Naive thymus-derived CD8-positive, alpha-beta T cell (primary cell): ENCODE data around the gene FGFR2. TPM values are rescaled to one million over a fixed set of nuclear protein-coding genes. Genes with fewer than 3 reads are reported as not detected.
"Not testable (repeated sequence)": the region's sequence is repeated elsewhere in the genome, so short reads cannot be mapped to it uniquely, and the experiment has no call there.

Experiments used
- ATAC-seq, 2 donors: fragments of 150-1000 bp; cut with Tn5 transposase in 1 of 2; sonication (Bioruptor Pico), chemical (Tn5 transposase) in 1 of 2; 1 replicate in 1 of 2; 2 replicates in 1 of 2; pipeline ENCODE4 v1.10.0; 2021; ENCODE audit warnings: mild to moderate bottlenecking in 2 of 2, moderate library complexity in 2 of 2
- POLR2A ChIA-PET: fragments of 350-600 bp; sonication (Branson Sonifier 250); formaldehyde crosslinking; loops from one replicate; lab custom pipeline; 2021; ENCODE audit warnings: antibody characterized with exemption; lab: Charles Lee
- DNase-seq, 10 donors: peaks; one replicate each; pipeline versions ENCODE4 v3.0.0 to v3.0.0-alpha.2; 2020 to 2022
- H3K27ac Mint-ChIP-seq, 10 donors: one replicate each; pipeline ENCODE4 v1.8.0; 2020 to 2022; ENCODE audit warnings: mild to moderate bottlenecking in 10 of 10, mixed read lengths in 10 of 10, moderate library complexity in 4 of 10, inconsistent platforms in 1 of 10
- H3K27me3 Mint-ChIP-seq, 5 donors: one replicate each; pipeline ENCODE4 v1.8.0; 2021 to 2022; ENCODE audit warnings: mixed read lengths in 5 of 5
- H3K36me3 Mint-ChIP-seq, 3 donors: one replicate each; pipeline ENCODE4 v1.8.0; 2020 to 2022; ENCODE audit warnings: mixed read lengths in 3 of 3, mild to moderate bottlenecking in 2 of 3, inconsistent platforms in 1 of 3
- H3K4me1 Mint-ChIP-seq, 4 donors: one replicate each; pipeline ENCODE4 v1.8.0; 2021 to 2022; ENCODE audit warnings: mixed read lengths in 4 of 4
- H3K4me3 Mint-ChIP-seq, 10 donors: one replicate each; pipeline ENCODE4 v1.8.0; 2020 to 2022; ENCODE audit warnings: mild to moderate bottlenecking in 10 of 10, mixed read lengths in 10 of 10, moderate library complexity in 6 of 10, inconsistent platforms in 1 of 10
- H3K9me3 Mint-ChIP-seq, 9 donors: one replicate each; pipeline ENCODE4 v1.8.0; 2020 to 2022; ENCODE audit warnings: mixed read lengths in 9 of 9, mild to moderate bottlenecking in 3 of 9, inconsistent platforms in 1 of 9, moderate library complexity in 1 of 9
- polyA plus RNA-seq, 3 donors: library from polyadenylated mRNA; unstranded; fragments of 300-500 nt; fragmentation: Illumina TruSeq; gene quantifications; one replicate each; pipeline ENCODE4 v1.2.3, GENCODE V29; 2021
- total RNA-seq, 8 experiments: library from RNA in 2 of 8; stranded (reverse) in 2 of 8; gene quantifications; one replicate each; pipeline ENCODE4 v1.2.3 and lab custom pipeline; 2021 to 2026

FGFR2 gene
- total and polyA plus RNA-seq, 5 experiments from 2014 or later = 0.28 TPM; not detected in 4

- peaks cover 0 to 9% (median 0%) of the 10 kb centered on the region in 5 donors for H3K27me3 Mint-ChIP-seq
- POLR2A ChIA-PET = no interaction called here
Measured at GRCh38 chr10:121522831-121523230, 75.4 kb downstream of the FGFR2 start.

GRCh38 chr10:121521794-121522556 lies 76.3 kb downstream of the FGFR2 start:
- no peaks in the 10 kb centered on the region for H3K4me1 Mint-ChIP-seq
- ATAC-seq = no peak
- peaks cover 0 to 6% (median 0%) of the 10 kb centered on the region in 9 donors for H3K9me3 Mint-ChIP-seq
- POLR2A ChIA-PET = no interaction called here
- H3K27me3 Mint-ChIP-seq = peaks cover 0 to 9% (median 0%) of the 10 kb centered on the region in 5 donors
- H3K27ac Mint-ChIP-seq = no peak overlapping the region
- H3K36me3 Mint-ChIP-seq = peaks cover 0 to 2% (median 0%) of the 10 kb centered on the region in 3 donors
- no peak overlapping the region for H3K4me3 Mint-ChIP-seq
- no peak for DNase-seq

More at GRCh38 chr10:121522831-121523230, 75.4 kb downstream of the FGFR2 start:
- H3K27ac Mint-ChIP-seq = no peak overlapping the region
- DNase-seq = no peak
- no peak overlapping the region for H3K4me3 Mint-ChIP-seq
- peaks cover 0 to 2% (median 0%) of the 10 kb centered on the region in 3 donors for H3K36me3 Mint-ChIP-seq
- peaks cover 0 to 3% (median 0%) of the 10 kb centered on the region in 4 donors for H3K4me1 Mint-ChIP-seq
- peaks cover 0 to 6% (median 0%) of the 10 kb centered on the region in 9 donors for H3K9me3 Mint-ChIP-seq
- ATAC-seq = no peak

GRCh38 chr10:121520526-121520925 lies 77.7 kb downstream of the FGFR2 start:
- H3K4me1 Mint-ChIP-seq, H3K27ac Mint-ChIP-seq, H3K36me3 Mint-ChIP-seq, ATAC-seq, DNase-seq, POLR2A ChIA-PET, H3K4me3 Mint-ChIP-seq, H3K27me3 Mint-ChIP-seq, H3K9me3 Mint-ChIP-seq: not testable (repeated sequence)

- POLR2A ChIA-PET = no interaction called here
- Mint-ChIP-seq H3K27me3 (peaks cover 0 to 9% (median 0%) of the 10 kb centered on the region in 5 donors), H3K9me3 (peaks cover 0 to 6% (median 0%) of the 10 kb centered on the region in 9 donors), H3K4me3 (no peak overlapping the region), H3K36me3 (peaks cover 0 to 2% (median 0%) of the 10 kb centered on the region in 3 donors), H3K27ac (no peak overlapping the region), H3K4me1 (no peaks in the 10 kb centered on the region)
- ATAC-seq (no peak), DNase-seq (no peak)
Measured at GRCh38 chr10:121519901-121520493, 78.2 kb downstream of the FGFR2 start.

GRCh38 chr10:121519411-121519810 lies 78.8 kb downstream of the FGFR2 start:
- Mint-ChIP-seq H3K4me1 (no peaks in the 10 kb centered on the region), H3K27ac (no peak overlapping the region), H3K4me3 (no peak overlapping the region), H3K36me3 (peaks cover 0 to 2% (median 0%) of the 10 kb centered on the region in 3 donors), H3K9me3 (peaks cover 0 to 6% (median 0%) of the 10 kb centered on the region in 9 donors), H3K27me3 (peaks cover 0 to 9% (median 0%) of the 10 kb centered on the region in 5 donors)
- DNase-seq (no peak), ATAC-seq (no peak)
- POLR2A ChIA-PET = no interaction called here

- H3K27ac Mint-ChIP-seq = no peak overlapping the region
- no peak overlapping the region for H3K4me3 Mint-ChIP-seq
- ATAC-seq (no peak), DNase-seq (no peak)
- H3K9me3 Mint-ChIP-seq = peaks cover 0 to 6% (median 0%) of the 10 kb centered on the region in 9 donors
- peaks cover 0 to 2% (median 0%) of the 10 kb centered on the region in 3 donors for H3K36me3 Mint-ChIP-seq
- POLR2A ChIA-PET = no interaction called here
- no peaks in the 10 kb centered on the region for H3K4me1 Mint-ChIP-seq
- H3K27me3 Mint-ChIP-seq = peaks cover 0 to 9% (median 0%) of the 10 kb centered on the region in 5 donors
Measured at GRCh38 chr10:121518333-121518732, 79.9 kb downstream of the FGFR2 start.

- ATAC-seq (no peak), DNase-seq (no peak)
- Mint-ChIP-seq H3K4me1 (no peaks in the 10 kb centered on the region), H3K27me3 (peaks cover 0 to 13% (median 0%) of the 10 kb centered on the region in 5 donors), H3K4me3 (no peak overlapping the region), H3K36me3 (no peaks in the 10 kb centered on the region), H3K27ac (no peak overlapping the region), H3K9me3 (peaks cover 0 to 4% (median 0%) of the 10 kb centered on the region in 9 donors)
- POLR2A ChIA-PET = no interaction called here
Measured at GRCh38 chr10:121516093-121516865, 82.0 kb downstream of the FGFR2 start.

- no peak for ATAC-seq
- no peak for DNase-seq
- no peak overlapping the region for H3K4me3 Mint-ChIP-seq
- POLR2A ChIA-PET = no interaction called here
- no peaks in the 10 kb centered on the region for H3K36me3 Mint-ChIP-seq
- H3K4me1 Mint-ChIP-seq = no peaks in the 10 kb centered on the region
- H3K27ac Mint-ChIP-seq = no peak overlapping the region
- peaks cover 0 to 2% (median 0%) of the 10 kb centered on the region in 9 donors for H3K9me3 Mint-ChIP-seq
- peaks cover 0 to 7% (median 2%) of the 10 kb centered on the region in 5 donors for H3K27me3 Mint-ChIP-seq
Measured at GRCh38 chr10:121514141-121514865, 83.9 kb downstream of the FGFR2 start.

- Mint-ChIP-seq H3K9me3 (peaks cover 0 to 2% (median 0%) of the 10 kb centered on the region in 9 donors), H3K4me1 (no peaks in the 10 kb centered on the region), H3K27ac (no peak overlapping the region), H3K4me3 (no peak overlapping the region), H3K27me3 (peaks cover 0 to 4% (median 2%) of the 10 kb centered on the region in 5 donors), H3K36me3 (no peaks in the 10 kb centered on the region)
- POLR2A ChIA-PET = no interaction called here
- ATAC-seq (no peak), DNase-seq (no peak)
Measured at GRCh38 chr10:121511943-121512342, 86.3 kb downstream of the FGFR2 start.

GRCh38 chr10:121511460-121511859 lies 86.8 kb downstream of the FGFR2 start:
- DNase-seq (no peak), ATAC-seq (no peak)
- H3K4me3 Mint-ChIP-seq = no peak overlapping the region
- H3K9me3 Mint-ChIP-seq = peaks cover 0 to 2% (median 0%) of the 10 kb centered on the region in 9 donors
- peaks cover 0 to 4% (median 2%) of the 10 kb centered on the region in 5 donors for H3K27me3 Mint-ChIP-seq
- no peak overlapping the region for H3K27ac Mint-ChIP-seq
- POLR2A ChIA-PET = no interaction called here
- H3K36me3 Mint-ChIP-seq = no peaks in the 10 kb centered on the region
- H3K4me1 Mint-ChIP-seq = no peaks in the 10 kb centered on the region

- H3K36me3 Mint-ChIP-seq = no peaks in the 10 kb centered on the region
- no peak for ATAC-seq
- H3K4me3 Mint-ChIP-seq = no peak overlapping the region
- no peak for DNase-seq
- peaks cover 0 to 2% (median 0%) of the 10 kb centered on the region in 9 donors for H3K9me3 Mint-ChIP-seq
- H3K27ac Mint-ChIP-seq = no peak overlapping the region
- H3K27me3 Mint-ChIP-seq = peaks cover 0 to 4% (median 2%) of the 10 kb centered on the region in 5 donors
- H3K4me1 Mint-ChIP-seq = no peaks in the 10 kb centered on the region
- POLR2A ChIA-PET = no interaction called here
Measured at GRCh38 chr10:121510201-121510771, 88.0 kb downstream of the FGFR2 start.

GRCh38 chr10:121509796-121510195 lies 88.4 kb downstream of the FGFR2 start:
- ATAC-seq (no peak), DNase-seq (no peak)
- H3K9me3 Mint-ChIP-seq = peaks cover 0 to 2% (median 0%) of the 10 kb centered on the region in 9 donors
- no peak overlapping the region for H3K4me3 Mint-ChIP-seq
- no peaks in the 10 kb centered on the region for H3K36me3 Mint-ChIP-seq
- no peaks in the 10 kb centered on the region for H3K4me1 Mint-ChIP-seq
- H3K27me3 Mint-ChIP-seq = peaks cover 0 to 4% (median 2%) of the 10 kb centered on the region in 5 donors
- H3K27ac Mint-ChIP-seq = no peak overlapping the region
- POLR2A ChIA-PET = no interaction called here
